SK-N-SH (cell line): ENCODE measurements around the gene ATP8A1. TPM values are rescaled to one million over a fixed set of nuclear protein-coding genes. Genes with fewer than 3 reads are reported as not detected.

Experiments
- CTCF ChIA-PET: fragments of 300-600, 350-600 bp; formaldehyde crosslinking; extraction: SDS; loops from one replicate; lab custom pipeline; 2021; lab: Yijun Ruan, JAX
- POLR2A ChIA-PET: fragments of 350-600 bp; sonication (Branson Sonifier 250); formaldehyde crosslinking; extraction: SDS; loops from one replicate; lab custom pipeline; 2020; ENCODE audit warnings: antibody characterized with exemption, inconsistent platforms; lab: Yijun Ruan, JAX
- DNase-seq: peaks from one replicate; pipeline ENCODE4 v3.0.0; 2012
- H2AFZ ChIP-seq: fragments of 200-600 bp; sonication (generic); 2 replicates; pipeline ENCODE4 v1.8.1; 2016; ENCODE audit warnings: antibody characterized with exemption, mild to moderate bottlenecking, low read depth
- H3F3A ChIP-seq: fragments of 200-600 bp; sonication (generic); replicated peaks from 2 replicates; pipeline ENCODE3; 2016; ENCODE audit warnings: antibody characterized with exemption, mild to moderate bottlenecking; ENCODE audit not compliant: insufficient read depth
- H3K27ac ChIP-seq, 2 experiments: fragments of 200-500 bp in 1 of 2; fragments of 200-600 bp in 1 of 2; sonication (Bioruptor generic) in 1 of 2; sonication (generic), shearing (Covaris generic) in 1 of 2; 2 replicates each; pipeline versions ENCODE4 v1.5.1 to v1.6.1; 2014 to 2016; ENCODE audit warnings: low read depth in 2 of 2, inconsistent platforms in 1 of 2, low read length in 1 of 2, mild to moderate bottlenecking in 1 of 2, mixed read lengths in 1 of 2
- H3K27me3 ChIP-seq: fragments of 200-600 bp; sonication (generic), shearing (Covaris generic); 2 replicates; pipeline ENCODE4 v1.6.1; 2016; ENCODE audit warnings: mixed run types; ENCODE audit not compliant: insufficient read depth
- H3K36me3 ChIP-seq, 2 experiments: fragments of 200-500 bp in 1 of 2; fragments of 200-600 bp in 1 of 2; sonication (Bioruptor generic) in 1 of 2; sonication (generic) in 1 of 2; replicated peaks in 1 of 2; 2 replicates each; pipeline versions ENCODE3 to v1.5.1; 2014 to 2016; ENCODE audit warnings: low read length in 1 of 2, mild to moderate bottlenecking in 1 of 2; ENCODE audit not compliant: insufficient read depth in 2 of 2, control insufficient read depth in 1 of 2
- H3K4me1 ChIP-seq, 2 experiments: fragments of 200-500 bp in 1 of 2; fragments of 200-600 bp in 1 of 2; sonication (Bioruptor generic) in 1 of 2; sonication (generic), shearing (Covaris generic) in 1 of 2; 2 replicates each; pipeline versions ENCODE4 v1.5.1 to v1.6.1; 2014 to 2016; ENCODE audit warnings: low read depth in 1 of 2, low read length in 1 of 2, mixed run types in 1 of 2; ENCODE audit not compliant: insufficient read depth in 2 of 2, control insufficient read depth in 1 of 2
- H3K4me2 ChIP-seq: fragments of 200-600 bp; sonication (generic), shearing (Covaris generic); 2 replicates; pipeline ENCODE4 v1.6.1; 2017; ENCODE audit warnings: mixed run types
- H3K4me3 ChIP-seq, 2 experiments: fragments of 200-500 bp in 1 of 2; fragments of 200-600 bp in 1 of 2; sonication (Bioruptor generic) in 1 of 2; sonication (generic), shearing (Covaris generic) in 1 of 2; 2 replicates each; pipeline versions ENCODE4 v1.5.1 to v1.8.1; 2014 to 2016; ENCODE audit warnings: low read depth in 2 of 2, inconsistent platforms in 1 of 2, low read length in 1 of 2, mild to moderate bottlenecking in 1 of 2, mixed read lengths in 1 of 2, moderate library complexity in 1 of 2
- H3K79me2 ChIP-seq: fragments of 200-600 bp; sonication (generic); 2 replicates; pipeline ENCODE4 v1.8.1; 2017; ENCODE audit warnings: mild to moderate bottlenecking; ENCODE audit not compliant: insufficient read depth
- H3K9ac ChIP-seq: fragments of 200-600 bp; sonication (generic); 2 replicates; pipeline ENCODE4 v1.6.1; 2017; ENCODE audit warnings: mixed run types
- H3K9me2 ChIP-seq: fragments of 200-600 bp; sonication (generic); 2 replicates; pipeline ENCODE4 v1.6.1; 2017; ENCODE audit warnings: mixed run types
- H3K9me3 ChIP-seq: fragments of 200-600 bp; sonication (generic); 2 replicates; pipeline ENCODE4 v1.6.1; 2017; ENCODE audit warnings: mixed run types, mild to moderate bottlenecking, moderate library complexity
- H4K20me1 ChIP-seq: fragments of 200-600 bp; sonication (generic); 2 replicates; pipeline ENCODE4 v1.6.1; 2017; ENCODE audit warnings: mild to moderate bottlenecking, mixed run types; ENCODE audit not compliant: insufficient read depth
- CHD2 ChIP-seq: fragments of 150-350 bp; IDR thresholded peaks from 2 replicates; pipeline ENCODE4 v1.6.1; 2018; ENCODE audit warnings: low read length; ENCODE audit not compliant: partially characterized antibody
- CTCF ChIP-seq: fragments of 200-600 bp; sonication (generic); IDR thresholded peaks from 2 replicates; pipeline ENCODE4 v1.6.1; 2017; ENCODE audit warnings: antibody characterized with exemption, mild to moderate bottlenecking, moderate library complexity
- EP300 ChIP-seq, 2 experiments: IDR thresholded peaks; 2 replicates each; pipeline versions ENCODE4 v1.4.0 to v1.6.1; 2012; ENCODE audit warnings: borderline replicate concordance in 1 of 2, low read depth in 1 of 2, low read length in 1 of 2
- FOSL2 ChIP-seq: IDR thresholded peaks from 2 replicates; pipeline ENCODE4 v1.4.0; 2012; ENCODE audit warnings: low read depth, mild to moderate bottlenecking, moderate library complexity, borderline replicate concordance
- FOXM1 ChIP-seq: IDR thresholded peaks from 2 replicates; pipeline ENCODE4 v1.4.0; 2012; ENCODE audit warnings: low read depth, mild to moderate bottlenecking
- GABPA ChIP-seq: IDR thresholded peaks from 2 replicates; pipeline ENCODE4 v1.4.0; 2012; ENCODE audit warnings: low read depth, mild to moderate bottlenecking
- GATA2 ChIP-seq: sonication (generic); formaldehyde crosslinking; IDR thresholded peaks from 2 replicates; pipeline ENCODE4 v1.5.0; 2020; ENCODE audit warnings: mild to moderate bottlenecking, missing genetic modification reagents
- JUND ChIP-seq: IDR thresholded peaks from 2 replicates; pipeline ENCODE4 v1.4.0; 2012
- POLR2AphosphoS5 ChIP-seq: IDR thresholded peaks from 2 replicates; pipeline ENCODE4 v1.6.1; 2012; ENCODE audit warnings: low read depth, low read length
- RCOR1 ChIP-seq: fragments of 150-350 bp; IDR thresholded peaks from 2 replicates; pipeline ENCODE4 v1.6.1; 2017; ENCODE audit warnings: antibody characterized with exemption, low read length
- REST ChIP-seq: IDR thresholded peaks from 2 replicates; pipeline ENCODE4 v1.6.1; 2012; ENCODE audit warnings: mild to moderate bottlenecking, low read depth, low read length, moderate library complexity
- RXRA ChIP-seq: IDR thresholded peaks from 2 replicates; pipeline ENCODE4 v1.4.0; 2012; ENCODE audit warnings: low read depth, mild to moderate bottlenecking, borderline replicate concordance
- SMC3 ChIP-seq: IDR thresholded peaks from 2 replicates; pipeline ENCODE4 v1.6.1; 2012; ENCODE audit warnings: low read depth, low read length, improper control_type of control experiment
- TCF12 ChIP-seq: IDR thresholded peaks from 2 replicates; pipeline ENCODE4 v1.4.0; 2012
- USF2 ChIP-seq: fragments of 150-350 bp; IDR thresholded peaks from 2 replicates; pipeline ENCODE4 v1.6.1; 2017; ENCODE audit warnings: antibody characterized with exemption, low read length, low read depth, borderline replicate concordance
- ZBTB33 ChIP-seq: IDR thresholded peaks from 2 replicates; pipeline ENCODE4 v1.4.0; 2012; ENCODE audit warnings: low read depth, borderline replicate concordance
- WGBS: methylation state at CpG from one replicate; pipeline ENCODE4 v1.1.6; 2017; ENCODE audit warnings: low lambda C conversion rate; 5-methylcytosine and 5-hydroxymethylcytosine counted together
- polyA plus RNA-seq, 3 experiments: library from polyadenylated mRNA; depleted of rRNA; stranded (reverse); fragments of >200 nt; gene quantifications; 2 replicates each; pipeline ENCODE4 v1.2.3, GENCODE V29; 2012

The ATP8A1 gene
- polyA plus RNA-seq, 1 of the 3 experiments (the other 2 are of a cell fraction), result 0.38 TPM

- H3K36me3 ChIP-seq, result no peaks in the 10 kb centered on the region
- no peaks in the 10 kb centered on the region for H4K20me1 ChIP-seq
- no peaks in the 10 kb centered on the region for H3K79me2 ChIP-seq
- no peak overlapping the region for H3K4me2 ChIP-seq
- DNase-seq, result no peak
- no peak for TF ChIP-seq CHD2
- no peak for TF ChIP-seq POLR2AphosphoS5
- TF ChIP-seq GABPA, result no peak
- TF ChIP-seq FOXM1, result no peak
- no peak for TF ChIP-seq JUND
- no peak for TF ChIP-seq ZBTB33
- no peak for TF ChIP-seq EP300 (IDR thresholded peaks at IDR 0.05; ENCODE audit: borderline replicate concordance in 1 of 2, low read depth in 1 of 2, low read length in 1 of 2)
- no peak for TF ChIP-seq USF2
- no peak for TF ChIP-seq FOSL2
- no peak for TF ChIP-seq SMC3
- TF ChIP-seq REST, result no peak
- no peak for TF ChIP-seq RXRA
- no peak overlapping the region for H2AFZ ChIP-seq
- CTCF ChIA-PET, result no interaction called here
- no peak overlapping the region for H3K4me3 ChIP-seq
- H3K27me3 ChIP-seq, result no peaks in the 10 kb centered on the region
- no peaks in the 10 kb centered on the region for H3K9me2 ChIP-seq
- peaks cover 0 to 24% of the 10 kb centered on the region in 2 experiments; a peak in 2 of 4 replicates for H3K4me1 ChIP-seq
- H3K27ac ChIP-seq, result no peak overlapping the region
- no peaks in the 10 kb centered on the region for H3F3A ChIP-seq
- no peaks in the 10 kb centered on the region for H3K9me3 ChIP-seq
- H3K9ac ChIP-seq, result no peak overlapping the region
- POLR2A ChIA-PET, result no interaction called here
Observed at GRCh38 chr4:42641161-42641560, 15.7 kb downstream of the ATP8A1 start.

- Histone ChIP-seq H3K36me3 (no peaks in the 10 kb centered on the region), H2AFZ (no peak overlapping the region), H3K4me3 (no peak overlapping the region), H3K27ac (no peak overlapping the region), H3K79me2 (no peaks in the 10 kb centered on the region), H3K9ac (no peak overlapping the region), H4K20me1 (no peaks in the 10 kb centered on the region), H3K9me2 (no peaks in the 10 kb centered on the region), H3K4me1 (peaks cover 0 to 20% of the 10 kb centered on the region in 2 experiments; a peak in 2 of 4 replicates), H3K4me2 (no peak overlapping the region), H3K9me3 (no peaks in the 10 kb centered on the region), H3F3A (no peaks in the 10 kb centered on the region), H3K27me3 (no peaks in the 10 kb centered on the region)
- ChIA-PET CTCF (no interaction called here), POLR2A (no interaction called here)
- DNase-seq, result no peak
- 21% methylated on average over 2 of the region's 3 CpGs for WGBS
- no peak for TF ChIP-seq JUND
- no peak for TF ChIP-seq RCOR1
- no peak for TF ChIP-seq TCF12
- TF ChIP-seq GATA2 (CRISPR knock-in tag), result no peak
- TF ChIP-seq CTCF, result no peak
- TF ChIP-seq FOSL2, result no peak
- TF ChIP-seq REST, result no peak
- TF ChIP-seq EP300 (IDR thresholded peaks at IDR 0.05; ENCODE audit: borderline replicate concordance in 1 of 2, low read depth in 1 of 2, low read length in 1 of 2), result no peak
Observed at GRCh38 chr4:42640613-42641012, 16.3 kb downstream of the ATP8A1 start.
